GM18498 (cell line): Measurements from ENCODE around the gene OPN3.
"Not testable (repeated sequence)": the region's sequence is repeated elsewhere in the genome, so short reads cannot be mapped to it uniquely, and the experiment has no call there.

Source experiments
- ATAC-seq: cut with Tn5 transposase; IDR thresholded peaks from one replicate; pipeline ENCODE4 v1.9.1; 2021; ENCODE audit warnings: mild to moderate bottlenecking, moderate library complexity; ENCODE audit not compliant: unreplicated experiment

Gene OPN3, protein sequence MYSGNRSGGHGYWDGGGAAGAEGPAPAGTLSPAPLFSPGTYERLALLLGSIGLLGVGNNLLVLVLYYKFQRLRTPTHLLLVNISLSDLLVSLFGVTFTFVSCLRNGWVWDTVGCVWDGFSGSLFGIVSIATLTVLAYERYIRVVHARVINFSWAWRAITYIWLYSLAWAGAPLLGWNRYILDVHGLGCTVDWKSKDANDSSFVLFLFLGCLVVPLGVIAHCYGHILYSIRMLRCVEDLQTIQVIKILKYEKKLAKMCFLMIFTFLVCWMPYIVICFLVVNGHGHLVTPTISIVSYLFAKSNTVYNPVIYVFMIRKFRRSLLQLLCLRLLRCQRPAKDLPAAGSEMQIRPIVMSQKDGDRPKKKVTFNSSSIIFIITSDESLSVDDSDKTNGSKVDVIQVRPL

GRCh38 chr1:241640149-241640866 is at the start of gene OPN3, which contains the start of gene CHML:
Gene OPN3, minus strand, starts transcription at chr1:241640369. Its CDS starts 115 bp downstream, at chr1:241640254.
Gene CHML, minus strand, starts transcription at chr1:241640369. Its CDS starts 4,603 bp downstream, at chr1:241635766.
- peak; percentile 95 for ATAC-seq

DNA sequence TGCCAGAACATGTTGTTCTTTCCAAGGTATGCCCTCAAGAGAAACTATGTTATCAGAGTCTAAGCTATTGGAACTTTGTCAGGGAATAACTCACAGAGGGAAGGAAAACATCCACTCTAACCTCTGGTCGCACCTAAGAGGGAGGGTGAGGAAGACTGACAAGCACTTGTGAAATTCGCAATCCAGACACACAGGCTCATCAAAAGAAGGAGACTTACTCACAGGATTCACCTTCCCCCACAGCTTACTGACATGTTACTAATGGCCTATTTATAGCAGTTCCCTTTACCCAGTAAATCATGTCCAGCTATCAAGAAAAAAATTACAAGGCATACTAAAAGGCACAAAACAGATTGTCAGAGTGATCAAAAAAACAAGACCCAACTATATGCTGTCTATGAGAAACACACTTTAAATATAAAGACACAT is 48.8 kb upstream of the OPN3 start:
- ATAC-seq = no peak

- no peak for ATAC-seq
Measured at GRCh38 chr1:241684108-241684507, 43.9 kb upstream of the OPN3 start.

GRCh38 chr1:241682921-241683320 is 42.8 kb upstream of the OPN3 start:
- ATAC-seq = no peak

- not testable (repeated sequence) for ATAC-seq
Measured at GRCh38 chr1:241681861-241682448, 41.8 kb upstream of the OPN3 start.

GRCh38 chr1:241679961-241680360 is 39.8 kb upstream of the OPN3 start:
- no peak for ATAC-seq

- no peak for ATAC-seq
Measured at GRCh38 chr1:241679404-241679803, 39.2 kb upstream of the OPN3 start.

GRCh38 chr1:241678536-241678935 is 38.4 kb upstream of the OPN3 start:
- ATAC-seq = no peak

DNA sequence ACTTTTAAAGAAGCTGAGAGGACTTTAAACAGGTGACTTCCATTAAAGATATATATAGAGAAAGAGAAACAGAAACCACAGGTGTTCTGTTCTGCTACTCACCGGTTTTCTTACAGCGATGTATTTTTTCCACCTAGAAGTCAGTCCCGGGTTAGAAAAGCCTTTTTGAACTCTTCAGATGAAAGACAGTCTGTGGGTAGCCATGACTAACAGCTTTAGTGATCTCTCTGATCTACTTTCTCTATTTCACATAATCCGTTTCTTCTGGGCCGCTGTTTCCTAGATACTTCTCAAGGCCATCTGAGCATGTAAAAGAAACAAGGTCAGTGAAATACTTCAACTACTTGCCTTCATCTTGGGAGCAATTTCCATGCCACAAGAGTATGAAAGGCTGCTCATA is 37.0 kb upstream of the OPN3 start:
- ATAC-seq = peak; percentile 93

- no peak for ATAC-seq
Measured at GRCh38 chr1:241675983-241676382, 35.8 kb upstream of the OPN3 start.

- no peak for ATAC-seq
Measured at GRCh38 chr1:241674805-241675384, 34.7 kb upstream of the OPN3 start.

DNA sequence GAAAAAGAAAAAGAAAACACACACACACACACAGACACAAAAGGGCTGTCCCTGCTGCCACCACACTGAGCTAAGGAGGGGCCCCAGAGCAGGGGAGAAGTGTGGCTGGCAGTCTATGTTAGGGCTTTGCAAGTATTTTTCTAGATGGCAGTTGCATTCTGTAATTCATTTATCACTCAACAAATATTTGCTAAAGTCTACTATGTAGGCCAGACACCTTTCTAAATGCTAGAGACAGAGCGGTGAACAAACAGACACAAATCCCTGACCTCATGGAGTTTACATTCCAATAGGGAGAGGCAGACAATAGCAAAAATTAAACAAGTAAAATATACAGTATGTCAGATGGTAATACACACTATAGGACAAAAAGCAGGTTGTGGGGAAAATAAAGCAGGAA is 32.1 kb upstream of the OPN3 start:
- ATAC-seq = no peak

GRCh38 chr1:241666419-241666818 is 26.2 kb upstream of the OPN3 start:
- no peak for ATAC-seq

- no peak for ATAC-seq
Measured at GRCh38 chr1:241660424-241660972, 20.3 kb upstream of the OPN3 start.

GRCh38 chr1:241659016-241659415 is 18.8 kb upstream of the OPN3 start:
- ATAC-seq = not testable (repeated sequence)

DNA sequence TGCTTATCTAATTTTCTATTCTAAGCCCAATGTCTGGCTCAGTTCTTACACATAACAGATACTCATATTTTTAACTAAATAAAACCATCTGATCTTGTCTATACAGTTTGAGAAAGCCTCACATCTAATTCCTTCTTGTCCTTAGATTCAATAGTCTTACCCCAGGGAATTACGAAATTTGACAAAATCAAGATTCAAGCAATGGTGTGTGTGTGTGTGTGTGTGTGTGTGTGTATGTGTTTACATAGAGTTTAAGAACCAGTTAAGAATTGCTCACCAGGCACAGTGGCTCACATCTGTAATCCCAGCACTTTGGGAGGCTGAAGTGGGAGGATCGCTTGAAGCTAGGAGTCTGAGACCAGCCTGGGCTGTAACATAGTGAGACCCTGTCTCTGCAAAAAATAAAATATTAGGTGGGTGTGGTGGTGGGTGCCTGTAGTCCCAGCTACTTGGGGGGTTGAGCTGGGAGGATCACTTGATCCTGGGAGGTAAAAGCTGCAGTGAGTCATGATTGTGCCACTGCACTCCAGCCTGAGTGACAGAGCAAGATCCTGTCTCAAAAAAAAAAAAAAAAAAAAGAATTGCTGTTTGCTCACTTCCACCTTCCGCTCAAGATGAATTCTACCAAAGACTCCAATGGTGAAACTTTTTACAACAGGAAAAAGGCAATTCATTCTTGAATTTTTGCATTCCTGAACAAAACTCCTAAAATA is 18.1 kb upstream of the OPN3 start:
- no peak for ATAC-seq

- no peak for ATAC-seq
Measured at GRCh38 chr1:241654641-241655040, 14.5 kb upstream of the OPN3 start.

DNA sequence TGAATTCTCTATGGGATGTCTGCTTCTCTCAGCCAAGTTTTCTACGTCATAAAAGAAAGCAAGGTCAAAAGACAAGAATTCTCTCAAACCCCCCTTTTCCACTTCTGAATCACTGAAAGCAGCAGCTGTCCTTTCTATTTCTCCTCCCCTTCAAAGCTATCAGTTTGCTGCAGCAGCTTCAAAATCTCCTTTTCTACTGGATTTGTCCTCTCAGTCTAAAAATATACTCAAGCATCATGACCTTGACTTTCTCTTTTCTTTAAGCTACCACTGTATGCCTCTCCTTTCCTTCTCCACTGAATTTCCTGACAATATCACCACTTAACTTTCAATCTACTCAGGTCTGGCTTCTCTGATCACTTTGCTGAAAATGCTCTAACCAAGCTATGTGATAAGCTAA is 13.8 kb upstream of the OPN3 start:
- ATAC-seq = no peak

DNA sequence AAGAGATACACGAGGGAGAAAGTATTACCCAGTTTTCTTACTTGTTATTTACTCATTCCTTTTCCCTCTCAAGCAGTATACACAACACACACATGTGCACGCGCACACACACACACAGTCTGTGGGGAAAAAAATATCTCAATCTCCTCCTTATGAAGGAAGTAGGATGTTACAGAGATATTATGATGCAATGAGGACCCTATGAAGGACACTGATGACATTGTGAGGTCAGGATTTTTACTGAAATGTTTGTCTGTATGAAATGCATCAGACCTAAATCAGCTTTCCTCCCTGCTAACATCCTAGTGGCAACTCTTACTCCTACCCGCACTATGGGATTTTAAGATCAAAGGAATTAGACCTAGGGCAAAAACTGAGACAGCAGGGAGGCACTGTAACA is 11.8 kb upstream of the OPN3 start, which contains the start of gene WDR64:
Gene WDR64 (plus strand): TSS at position 270 of the 400 bp plus-strand sequence. CDS start 204 bp downstream, outside the sequence.
- no peak for ATAC-seq

DNA sequence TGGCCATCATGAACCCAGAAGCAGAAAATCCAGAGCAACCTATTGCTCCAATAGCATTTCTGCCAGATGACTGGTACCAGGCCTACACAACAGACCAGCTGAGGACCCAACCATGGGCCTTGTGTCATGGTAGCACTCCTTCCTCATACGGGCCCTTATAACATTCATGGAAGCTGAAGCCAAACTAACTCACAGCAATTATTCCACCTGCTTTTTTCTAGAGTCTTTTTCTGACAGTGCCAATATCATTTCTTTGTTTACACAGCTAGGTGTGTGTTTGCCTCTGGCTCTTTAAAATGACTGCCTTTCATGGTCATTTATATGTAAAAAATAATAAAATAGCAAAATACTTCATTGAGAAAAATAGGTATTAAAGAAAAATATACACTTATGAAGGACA is 8.0 kb upstream of the OPN3 start:
- ATAC-seq = no peak
